Left forelimb (tissue), 1 donor: ENCODE measurements around the gene MSMB.
"Not testable (repeated sequence)": the region's sequence is repeated elsewhere in the genome, so short reads cannot be mapped to it uniquely, and the experiment has no call there.

Experiments used
- DNase-seq: peaks from one replicate; pipeline ENCODE4 v3.0.0-alpha.2; 2018; ENCODE audit warnings: low spot score

Gene MSMB

GRCh38 chr10:46006219-46006618 lies 39.9 kb downstream of the MSMB start:
- DNase-seq = no peak

- DNase-seq = no peak
Observed at GRCh38 chr10:46005383-46005782, 40.7 kb downstream of the MSMB start.

- DNase-seq = no peak
Observed at GRCh38 chr10:46004963-46005362, 41.1 kb downstream of the MSMB start.

- DNase-seq = no peak
Observed at GRCh38 chr10:46002916-46003693, 43.0 kb downstream of the MSMB start.

DNA sequence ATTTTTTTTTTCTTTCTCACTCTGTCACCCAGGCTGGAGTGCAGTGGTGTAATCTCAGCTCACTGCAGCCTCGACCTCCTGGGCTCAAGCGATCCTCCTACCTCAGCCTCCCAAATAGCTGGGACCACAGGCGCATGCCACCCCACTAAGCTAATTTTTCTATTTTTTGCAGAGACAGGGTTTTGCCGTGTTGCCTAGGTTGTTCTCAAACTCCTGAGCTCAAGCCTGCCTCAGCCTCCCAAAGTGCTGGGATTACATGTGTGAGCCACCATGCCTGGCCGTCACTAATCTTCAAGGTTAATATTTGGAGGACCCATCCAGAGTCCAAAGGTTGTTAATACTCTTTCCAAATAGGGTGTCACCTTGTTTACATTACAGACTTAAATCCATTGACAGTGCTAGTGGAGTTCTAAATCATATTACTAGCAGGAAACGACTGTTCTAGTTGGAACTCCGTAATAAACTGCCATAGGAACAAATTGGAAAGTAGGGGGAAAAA lies 43.8 kb downstream of the MSMB start:
- not testable (repeated sequence) for DNase-seq

DNA sequence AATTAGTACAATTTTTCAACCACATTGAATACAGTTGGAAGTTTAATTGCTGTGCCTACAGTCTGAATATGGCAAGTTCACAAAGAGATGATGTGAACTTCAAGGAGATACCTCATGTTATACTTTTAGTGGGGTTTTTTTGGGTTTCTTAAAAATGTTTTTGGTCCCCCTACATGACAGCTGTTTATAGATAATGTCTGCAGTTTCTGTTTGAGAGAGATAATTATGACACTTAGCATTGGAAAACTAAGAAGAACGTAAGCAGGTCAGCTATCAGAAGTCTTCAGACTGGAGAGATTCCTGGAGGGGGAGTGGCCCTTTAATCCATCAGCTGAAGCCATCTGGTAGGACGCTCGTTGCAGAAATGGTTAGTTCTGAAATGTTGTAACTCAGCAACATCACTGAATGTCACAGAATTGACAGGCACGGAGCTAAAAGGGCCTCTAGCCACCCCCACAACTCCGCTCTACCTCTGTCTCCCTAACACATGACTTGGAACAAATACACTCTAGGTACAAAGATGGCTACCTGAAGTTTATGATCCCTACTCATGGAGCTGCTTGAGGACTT lies 44.8 kb downstream of the MSMB start:
- no peak for DNase-seq

DNA sequence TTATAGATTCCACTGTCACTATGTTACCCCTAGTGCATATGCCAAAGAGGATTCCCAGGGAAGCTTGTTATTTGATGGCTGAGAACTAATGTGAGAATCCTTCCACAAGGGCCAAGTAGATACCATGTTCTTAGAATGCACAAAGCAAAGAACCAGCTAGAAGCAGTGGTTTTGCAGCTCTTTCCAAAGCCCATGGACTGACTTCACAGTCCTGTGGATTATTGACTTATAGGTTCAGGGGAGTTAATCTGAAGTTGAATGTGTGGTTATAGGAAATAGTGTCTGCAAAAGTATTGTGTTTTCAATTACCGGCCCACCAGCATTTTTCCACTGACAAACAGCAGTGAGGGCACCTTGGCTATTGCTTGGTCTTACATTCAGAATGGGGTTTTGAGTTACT lies 45.5 kb downstream of the MSMB start:
- no peak for DNase-seq

- not testable (repeated sequence) for DNase-seq
Observed at GRCh38 chr10:45999955-46000354, 46.1 kb downstream of the MSMB start.

GRCh38 chr10:45997994-45998763 lies 47.9 kb downstream of the MSMB start:
- no peak for DNase-seq

DNA sequence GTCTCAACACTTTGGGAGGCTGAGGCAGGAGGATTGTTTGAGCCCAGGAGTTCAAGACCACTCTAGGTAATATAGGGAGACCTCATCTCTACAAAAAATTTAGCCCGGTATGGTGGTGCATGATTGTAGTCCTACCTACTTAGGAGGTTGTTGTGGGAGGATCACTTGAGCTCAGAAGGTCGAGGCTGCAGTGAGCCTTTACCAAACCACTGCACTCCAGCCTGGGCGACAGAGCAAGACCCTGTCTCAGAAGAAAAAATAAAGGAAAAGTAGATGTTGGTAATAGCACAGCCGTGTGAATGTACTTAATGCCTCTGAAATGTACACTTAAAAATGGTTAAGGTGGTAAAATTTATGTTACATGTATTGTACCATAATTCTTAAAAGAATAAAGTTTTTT lies 48.5 kb downstream of the MSMB start:
- DNase-seq = no peak

DNA sequence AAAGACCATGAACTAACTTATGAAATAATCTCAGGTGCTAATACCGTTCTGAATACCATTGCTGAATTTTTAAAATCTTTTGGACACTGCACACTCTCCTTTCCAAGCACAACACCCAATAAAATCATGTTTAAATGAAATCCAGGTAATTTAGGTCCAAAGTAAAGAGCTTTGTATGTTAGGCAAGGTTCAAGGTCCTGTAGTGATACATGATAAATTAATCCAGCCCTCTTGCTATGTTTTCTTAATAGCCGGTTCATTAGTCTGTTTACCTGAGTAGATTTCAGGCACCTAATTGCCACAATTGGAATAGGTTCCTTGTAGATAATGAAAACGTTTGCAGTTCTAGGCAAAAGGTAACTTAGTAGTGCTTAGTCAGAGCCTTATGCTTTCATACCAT lies 60.5 kb downstream of the MSMB start:
- DNase-seq = not testable (repeated sequence)

- not testable (repeated sequence) for DNase-seq
Observed at GRCh38 chr10:45984473-45984872, 61.6 kb downstream of the MSMB start.

DNA sequence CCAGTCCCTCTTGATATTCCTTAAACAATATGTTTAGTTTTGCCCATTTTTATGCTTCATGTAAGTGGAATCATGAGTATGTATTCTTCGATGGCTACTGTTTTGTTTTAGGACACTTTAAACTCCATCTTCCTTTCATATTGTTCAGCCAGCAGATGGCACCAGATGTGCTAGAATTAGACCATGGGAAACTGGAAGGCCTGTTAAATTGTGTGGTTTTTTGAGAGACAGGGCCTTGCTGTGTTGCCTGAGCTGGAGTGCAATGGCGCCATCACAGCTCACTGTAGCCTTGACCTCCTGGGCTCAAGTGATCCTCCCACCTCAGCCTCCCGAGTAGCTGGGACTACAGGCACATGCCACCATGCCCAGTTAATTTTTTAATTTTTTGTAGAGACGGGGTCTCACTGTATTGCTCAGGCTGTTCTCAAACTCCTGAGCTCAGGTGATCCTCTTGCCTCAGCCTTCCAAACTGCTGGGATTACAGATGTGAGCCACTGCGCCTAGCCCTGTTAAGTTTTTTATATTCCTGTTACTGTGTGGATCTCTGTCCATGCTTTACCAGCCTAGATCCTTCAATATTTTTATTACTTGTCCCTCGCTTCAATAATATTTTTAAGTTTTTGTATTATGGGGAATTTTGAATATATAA lies 62.4 kb downstream of the MSMB start:
- not testable (repeated sequence) for DNase-seq
